ENCODE results near the gene AAR2. TPM values are rescaled to one million over a fixed set of nuclear protein-coding genes. Genes with fewer than 3 reads are reported as not detected.

Gene AAR2
- polyA plus RNA-seq, 1 of the 3 experiments (the other 2 are of a cell fraction) = 17.4 TPM

DNA sequence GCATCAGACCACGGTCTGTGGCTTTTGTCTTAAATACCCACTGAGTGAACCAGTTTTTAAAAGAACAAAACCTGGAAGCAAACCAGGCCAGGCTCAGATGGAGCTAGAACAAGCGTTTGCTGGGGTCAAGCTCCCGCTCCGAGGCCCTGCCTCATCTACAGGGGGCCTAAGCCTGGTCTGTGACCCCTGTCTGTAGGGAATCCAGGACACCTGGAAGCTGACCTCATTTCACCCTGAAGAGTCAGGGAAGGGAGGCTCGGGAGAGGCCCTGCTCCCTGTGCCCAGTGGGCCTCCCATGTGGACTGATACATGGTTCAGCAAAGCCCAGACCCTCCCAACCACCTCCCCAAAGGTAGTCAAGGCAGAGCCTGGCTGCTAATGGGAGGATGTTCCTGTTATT, 43.1 kb downstream of the AAR2 start:
- no peak for DNase-seq
- 59% methylated on average over 5 of the region's 5 CpGs for WGBS (ENCODE audit: low lambda C conversion rate)
- H3F3A ChIP-seq (replicated peaks; ENCODE audit: insufficient read depth) = no peaks in the 10 kb centered on the region
- no peak overlapping the region for H3K4me3 ChIP-seq (ENCODE audit: low read depth in 2 of 2, low read length in 1 of 2)
- no peaks in the 10 kb centered on the region for H3K79me2 ChIP-seq (ENCODE audit: insufficient read depth)
- H2AFZ ChIP-seq (ENCODE audit: low read depth) = no peak overlapping the region
- H3K9ac ChIP-seq = no peak overlapping the region
- ChIA-PET POLR2A (no interaction called here), CTCF (interaction anchor here (0.8 to 2.5 kb wide), 3 partner anchors 12 to 133 kb away, joined by 4 to 6 read pairs (median 4); no protein-coding TSS in a partner anchor)
- no peaks in the 10 kb centered on the region; the same call in none of the 2 replicates for H3K27me3 ChIP-seq (ENCODE audit: insufficient read depth)
- H3K4me1 ChIP-seq (ENCODE audit: control insufficient read depth in 1 of 2, insufficient read depth in 2 of 2, low read depth in 1 of 2, low read length in 1 of 2) = peaks cover 0 to 10% of the 10 kb centered on the region in 2 experiments; a peak in 1 of 4 replicates
- H4K20me1 ChIP-seq (ENCODE audit: insufficient read depth) = no peaks in the 10 kb centered on the region
- TF ChIP-seq, protein P1, sequence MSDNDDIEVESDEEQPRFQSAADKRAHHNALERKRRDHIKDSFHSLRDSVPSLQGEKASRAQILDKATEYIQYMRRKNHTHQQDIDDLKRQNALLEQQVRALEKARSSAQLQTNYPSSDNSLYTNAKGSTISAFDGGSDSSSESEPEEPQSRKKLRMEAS (IDR thresholded peaks at IDR 0.05; ENCODE audit: low read depth) = no peak
- TF ChIP-seq, protein P2, sequence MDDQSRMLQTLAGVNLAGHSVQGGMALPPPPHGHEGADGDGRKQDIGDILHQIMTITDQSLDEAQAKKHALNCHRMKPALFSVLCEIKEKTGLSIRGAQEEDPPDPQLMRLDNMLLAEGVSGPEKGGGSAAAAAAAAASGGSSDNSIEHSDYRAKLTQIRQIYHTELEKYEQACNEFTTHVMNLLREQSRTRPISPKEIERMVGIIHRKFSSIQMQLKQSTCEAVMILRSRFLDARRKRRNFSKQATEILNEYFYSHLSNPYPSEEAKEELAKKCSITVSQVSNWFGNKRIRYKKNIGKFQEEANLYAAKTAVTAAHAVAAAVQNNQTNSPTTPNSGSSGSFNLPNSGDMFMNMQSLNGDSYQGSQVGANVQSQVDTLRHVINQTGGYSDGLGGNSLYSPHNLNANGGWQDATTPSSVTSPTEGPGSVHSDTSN (IDR thresholded peaks at IDR 0.05) = no peak
- TF ChIP-seq SMC3 (IDR thresholded peaks at IDR 0.05; ENCODE audit: low read depth, low read length) = no peak
- no peak for TF ChIP-seq NRF1 (IDR thresholded peaks at IDR 0.05; ENCODE audit: low read depth, low read length)
- TF ChIP-seq SIN3A (IDR thresholded peaks at IDR 0.05; ENCODE audit: borderline replicate concordance, low read depth, low read length) = no peak
- TF ChIP-seq NFIC (IDR thresholded peaks at IDR 0.05; ENCODE audit: borderline replicate concordance) = no peak
- no peak for TF ChIP-seq FOSL2 (IDR thresholded peaks at IDR 0.05; ENCODE audit: borderline replicate concordance, low read depth)
- TF ChIP-seq FOXJ3 (CRISPR knock-in tag; IDR thresholded peaks at IDR 0.05) = no peak
- TF ChIP-seq RCOR1 (IDR thresholded peaks at IDR 0.05; ENCODE audit: low read length) = no peak
- no peak for TF ChIP-seq TCF12 (IDR thresholded peaks at IDR 0.05)
- TF ChIP-seq CHD2 (IDR thresholded peaks at IDR 0.05; ENCODE audit: low read length, partially characterized antibody) = no peak
- no peak for TF ChIP-seq MXI1 (IDR thresholded peaks at IDR 0.05; ENCODE audit: low read depth, low read length)
- TF ChIP-seq, protein P3, sequence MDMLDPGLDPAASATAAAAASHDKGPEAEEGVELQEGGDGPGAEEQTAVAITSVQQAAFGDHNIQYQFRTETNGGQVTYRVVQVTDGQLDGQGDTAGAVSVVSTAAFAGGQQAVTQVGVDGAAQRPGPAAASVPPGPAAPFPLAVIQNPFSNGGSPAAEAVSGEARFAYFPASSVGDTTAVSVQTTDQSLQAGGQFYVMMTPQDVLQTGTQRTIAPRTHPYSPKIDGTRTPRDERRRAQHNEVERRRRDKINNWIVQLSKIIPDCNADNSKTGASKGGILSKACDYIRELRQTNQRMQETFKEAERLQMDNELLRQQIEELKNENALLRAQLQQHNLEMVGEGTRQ (IDR thresholded peaks at IDR 0.05; ENCODE audit: borderline replicate concordance, low read depth, low read length) = no peak
- no peak for TF ChIP-seq TEAD4 (IDR thresholded peaks at IDR 0.05; ENCODE audit: borderline replicate concordance, insufficient read depth)
- no peak for TF ChIP-seq EZH2phosphoT487 (IDR thresholded peaks at IDR 0.05; ENCODE audit: borderline replicate concordance, low read depth)
- H3K9me2 ChIP-seq = no peaks in the 10 kb centered on the region
- H3K27ac ChIP-seq (ENCODE audit: low read depth in 2 of 2, low read length in 1 of 2) = no peak overlapping the region
- no peaks in the 10 kb centered on the region for H3K9me3 ChIP-seq
- H3K4me2 ChIP-seq = no peak overlapping the region
- H3K36me3 ChIP-seq (replicated peaks in 1 of 2; ENCODE audit: control insufficient read depth in 1 of 2, insufficient read depth in 2 of 2, low read length in 1 of 2) = no peaks in the 10 kb centered on the region

DNA sequence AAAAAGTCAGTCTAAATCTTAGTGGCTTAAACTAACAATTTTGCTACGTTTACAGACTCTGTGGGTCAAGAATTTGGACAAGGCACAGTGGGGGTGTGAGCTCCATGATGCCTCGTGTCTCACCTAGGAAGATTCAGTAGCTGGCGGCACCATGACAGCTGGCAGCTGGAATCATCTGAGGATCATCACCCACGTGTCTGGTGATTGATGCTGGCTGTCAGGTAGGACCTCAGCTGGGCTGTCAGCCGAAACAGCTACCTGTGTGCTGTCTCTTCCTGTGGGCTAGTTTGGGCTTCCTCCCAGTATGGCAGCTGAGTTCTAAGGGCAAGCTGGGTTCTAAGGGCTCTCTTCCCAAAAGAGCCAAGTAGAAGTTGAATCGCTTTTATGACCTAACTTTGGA, 43.5 kb downstream of the AAR2 start:
- no peaks in the 10 kb centered on the region for H3K79me2 ChIP-seq (ENCODE audit: insufficient read depth)
- H3F3A ChIP-seq (replicated peaks; ENCODE audit: insufficient read depth) = no peaks in the 10 kb centered on the region
- peaks cover 0 to 9% of the 10 kb centered on the region in 2 experiments; a peak in 1 of 4 replicates for H3K4me1 ChIP-seq (ENCODE audit: control insufficient read depth in 1 of 2, insufficient read depth in 2 of 2, low read depth in 1 of 2, low read length in 1 of 2)
- H2AFZ ChIP-seq (ENCODE audit: low read depth) = no peak overlapping the region
- ChIA-PET POLR2A (no interaction called here), CTCF (interaction anchor here (0.8 to 2.5 kb wide), 3 partner anchors 13 to 132 kb away, joined by 4 to 6 read pairs (median 4); no protein-coding TSS in a partner anchor)
- no peaks in the 10 kb centered on the region for H4K20me1 ChIP-seq (ENCODE audit: insufficient read depth)
- DNase-seq = no peak
- H3K27ac ChIP-seq (ENCODE audit: low read depth in 2 of 2, low read length in 1 of 2) = no peak overlapping the region
- H3K9me2 ChIP-seq = no peaks in the 10 kb centered on the region
- no peak overlapping the region for H3K9ac ChIP-seq
- no peak overlapping the region for H3K4me2 ChIP-seq
- TF ChIP-seq ELF1 (IDR thresholded peaks at IDR 0.05) (no peak), EZH2phosphoT487 (IDR thresholded peaks at IDR 0.05; ENCODE audit: borderline replicate concordance, low read depth) (no peak), CHD2 (IDR thresholded peaks at IDR 0.05; ENCODE audit: low read length, partially characterized antibody) (no peak), SIN3A (IDR thresholded peaks at IDR 0.05; ENCODE audit: borderline replicate concordance, low read depth, low read length) (no peak), TEAD4 (IDR thresholded peaks at IDR 0.05; ENCODE audit: borderline replicate concordance, insufficient read depth) (no peak), FOXJ3 (CRISPR knock-in tag; IDR thresholded peaks at IDR 0.05) (no peak), FOXM1 (IDR thresholded peaks at IDR 0.05; ENCODE audit: low read depth) (no peak), TAF1 (IDR thresholded peaks at IDR 0.05; ENCODE audit: borderline replicate concordance, low read depth, low read length) (no peak), NRF1 (IDR thresholded peaks at IDR 0.05; ENCODE audit: low read depth, low read length) (no peak), JUND (IDR thresholded peaks at IDR 0.05) (no peak), MXI1 (IDR thresholded peaks at IDR 0.05; ENCODE audit: low read depth, low read length) (no peak), GATA2 (CRISPR knock-in tag; IDR thresholded peaks at IDR 0.05) (no peak)
- TF ChIP-seq, protein P2 (IDR thresholded peaks at IDR 0.05) = no peak
- TF ChIP-seq, protein P1 (IDR thresholded peaks at IDR 0.05; ENCODE audit: low read depth) = no peak
- no peaks in the 10 kb centered on the region for H3K36me3 ChIP-seq (replicated peaks in 1 of 2; ENCODE audit: control insufficient read depth in 1 of 2, insufficient read depth in 2 of 2, low read length in 1 of 2)
- H3K27me3 ChIP-seq (ENCODE audit: insufficient read depth) = no peaks in the 10 kb centered on the region; the same call in none of the 2 replicates
- H3K9me3 ChIP-seq = no peaks in the 10 kb centered on the region
- H3K4me3 ChIP-seq (ENCODE audit: low read depth in 2 of 2, low read length in 1 of 2) = no peak overlapping the region
- 41% methylated on average over 4 of the region's 6 CpGs for WGBS (ENCODE audit: low lambda C conversion rate)

Measured in SK-N-SH (cell line).